Measurements from ENCODE around the gene LAMC1.

LAMC1 gene

GRCh38 chr1:183100361-183100974, 77.2 kb downstream of the LAMC1 start:
- Histone ChIP-seq H3K9ac (ENCODE audit: low read depth, low read length) (no peak overlapping the region), H3K4me2 (ENCODE audit: low read length) (no peak overlapping the region), H3K27me3 (ENCODE audit: control insufficient read depth, insufficient read depth, low read length) (no peaks in the 10 kb centered on the region), H3K9me3 (replicated peaks; ENCODE audit: low read length) (no peaks in the 10 kb centered on the region), H3K4me1 (ENCODE audit: control insufficient read depth, insufficient read depth, low read length) (peaks cover 39% of the 10 kb centered on the region), H3K4me3 (ENCODE audit: low read length) (no peak overlapping the region), H3K36me3 (ENCODE audit: insufficient read depth, low read length) (peaks cover 44% of the 10 kb centered on the region)

GRCh38 chr1:183101081-183101480, 77.9 kb downstream of the LAMC1 start:
- H3K4me2 ChIP-seq (ENCODE audit: low read length) = no peak overlapping the region
- H3K9ac ChIP-seq (ENCODE audit: low read depth, low read length) = no peak overlapping the region
- no peak overlapping the region for H3K4me3 ChIP-seq (ENCODE audit: low read length)
- no peaks in the 10 kb centered on the region for H3K27me3 ChIP-seq (ENCODE audit: control insufficient read depth, insufficient read depth, low read length)
- no peaks in the 10 kb centered on the region for H3K9me3 ChIP-seq (replicated peaks; ENCODE audit: low read length)
- H3K4me1 ChIP-seq (ENCODE audit: control insufficient read depth, insufficient read depth, low read length) = peaks cover 42% of the 10 kb centered on the region
- peaks cover 48% of the 10 kb centered on the region for H3K36me3 ChIP-seq (ENCODE audit: insufficient read depth, low read length)

- Histone ChIP-seq H3K4me1 (ENCODE audit: control insufficient read depth, insufficient read depth, low read length) (peaks cover 35% of the 10 kb centered on the region), H3K9ac (ENCODE audit: low read depth, low read length) (no peak overlapping the region)
Measured at GRCh38 chr1:183101841-183102276, 78.6 kb downstream of the LAMC1 start.

DNA sequence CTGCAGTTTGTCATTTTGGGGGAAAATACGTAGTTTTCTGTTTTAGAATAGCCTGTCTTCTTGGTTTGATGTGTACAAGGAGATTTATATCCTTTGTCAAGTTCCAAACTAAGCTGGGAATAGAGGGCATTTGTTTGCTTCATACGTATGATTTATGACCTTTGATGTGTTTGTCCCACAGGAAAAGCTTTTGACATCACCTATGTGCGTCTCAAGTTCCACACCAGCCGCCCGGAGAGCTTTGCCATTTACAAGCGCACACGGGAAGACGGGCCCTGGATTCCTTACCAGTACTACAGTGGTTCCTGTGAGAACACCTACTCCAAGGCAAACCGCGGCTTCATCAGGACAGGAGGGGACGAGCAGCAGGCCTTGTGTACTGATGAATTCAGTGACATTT, 79.9 kb downstream of the LAMC1 start:
- Histone ChIP-seq H3K9ac (ENCODE audit: low read depth, low read length) (no peak overlapping the region), H3K4me3 (ENCODE audit: low read length) (no peak overlapping the region), H3K27me3 (ENCODE audit: control insufficient read depth, insufficient read depth, low read length) (no peaks in the 10 kb centered on the region), H3K4me1 (ENCODE audit: control insufficient read depth, insufficient read depth, low read length) (peaks cover 22% of the 10 kb centered on the region), H3K4me2 (ENCODE audit: low read length) (no peak overlapping the region), H3K36me3 (ENCODE audit: insufficient read depth, low read length) (peaks cover 61% of the 10 kb centered on the region), H3K9me3 (replicated peaks; ENCODE audit: low read length) (no peaks in the 10 kb centered on the region)

More at GRCh38 chr1:183101841-183102276, 78.6 kb downstream of the LAMC1 start:
- no peak overlapping the region for H3K4me3 ChIP-seq (ENCODE audit: low read length)
- H3K36me3 ChIP-seq (ENCODE audit: insufficient read depth, low read length) = peaks cover 55% of the 10 kb centered on the region
- H3K9me3 ChIP-seq (replicated peaks; ENCODE audit: low read length) = no peaks in the 10 kb centered on the region
- no peaks in the 10 kb centered on the region for H3K27me3 ChIP-seq (ENCODE audit: control insufficient read depth, insufficient read depth, low read length)
- H3K4me2 ChIP-seq (ENCODE audit: low read length) = peak overlapping the region; percentile 9

GRCh38 chr1:183103577-183103976, 80.4 kb downstream of the LAMC1 start:
- H3K9me3 ChIP-seq (replicated peaks; ENCODE audit: low read length) = no peaks in the 10 kb centered on the region
- H3K9ac ChIP-seq (ENCODE audit: low read depth, low read length) = no peak overlapping the region
- peaks cover 64% of the 10 kb centered on the region for H3K36me3 ChIP-seq (ENCODE audit: insufficient read depth, low read length)
- no peak overlapping the region for H3K4me2 ChIP-seq (ENCODE audit: low read length)
- no peaks in the 10 kb centered on the region for H3K27me3 ChIP-seq (ENCODE audit: control insufficient read depth, insufficient read depth, low read length)
- H3K4me1 ChIP-seq (ENCODE audit: control insufficient read depth, insufficient read depth, low read length) = peaks cover 19% of the 10 kb centered on the region
- no peak overlapping the region for H3K4me3 ChIP-seq (ENCODE audit: low read length)

GRCh38 chr1:183105449-183105848, 82.2 kb downstream of the LAMC1 start:
- H3K4me3 ChIP-seq (ENCODE audit: low read length) = no peak overlapping the region
- no peak overlapping the region for H3K4me2 ChIP-seq (ENCODE audit: low read length)
- no peaks in the 10 kb centered on the region for H3K27me3 ChIP-seq (ENCODE audit: control insufficient read depth, insufficient read depth, low read length)
- H3K9ac ChIP-seq (ENCODE audit: low read depth, low read length) = no peak overlapping the region
- no peaks in the 10 kb centered on the region for H3K9me3 ChIP-seq (replicated peaks; ENCODE audit: low read length)
- H3K36me3 ChIP-seq (ENCODE audit: insufficient read depth, low read length) = peaks cover 64% of the 10 kb centered on the region
- H3K4me1 ChIP-seq (ENCODE audit: control insufficient read depth, insufficient read depth, low read length) = peaks cover 25% of the 10 kb centered on the region

GRCh38 chr1:183106166-183106565, 82.9 kb downstream of the LAMC1 start:
- H3K36me3 ChIP-seq (ENCODE audit: insufficient read depth, low read length) = peaks cover 66% of the 10 kb centered on the region
- no peak overlapping the region for H3K9ac ChIP-seq (ENCODE audit: low read depth, low read length)
- no peaks in the 10 kb centered on the region for H3K27me3 ChIP-seq (ENCODE audit: control insufficient read depth, insufficient read depth, low read length)
- H3K4me3 ChIP-seq (ENCODE audit: low read length) = no peak overlapping the region
- peaks cover 25% of the 10 kb centered on the region for H3K4me1 ChIP-seq (ENCODE audit: control insufficient read depth, insufficient read depth, low read length)
- H3K4me2 ChIP-seq (ENCODE audit: low read length) = no peak overlapping the region
- H3K9me3 ChIP-seq (replicated peaks; ENCODE audit: low read length) = no peaks in the 10 kb centered on the region

- Histone ChIP-seq H3K9me3 (replicated peaks; ENCODE audit: low read length) (no peaks in the 10 kb centered on the region), H3K4me3 (ENCODE audit: low read length) (no peak overlapping the region), H3K27me3 (ENCODE audit: control insufficient read depth, insufficient read depth, low read length) (no peaks in the 10 kb centered on the region), H3K9ac (ENCODE audit: low read depth, low read length) (no peak overlapping the region), H3K4me2 (ENCODE audit: low read length) (no peak overlapping the region), H3K36me3 (ENCODE audit: insufficient read depth, low read length) (peaks cover 70% of the 10 kb centered on the region), H3K4me1 (ENCODE audit: control insufficient read depth, insufficient read depth, low read length) (peaks cover 19% of the 10 kb centered on the region)
Measured at GRCh38 chr1:183106746-183107145, 83.5 kb downstream of the LAMC1 start.

DNA sequence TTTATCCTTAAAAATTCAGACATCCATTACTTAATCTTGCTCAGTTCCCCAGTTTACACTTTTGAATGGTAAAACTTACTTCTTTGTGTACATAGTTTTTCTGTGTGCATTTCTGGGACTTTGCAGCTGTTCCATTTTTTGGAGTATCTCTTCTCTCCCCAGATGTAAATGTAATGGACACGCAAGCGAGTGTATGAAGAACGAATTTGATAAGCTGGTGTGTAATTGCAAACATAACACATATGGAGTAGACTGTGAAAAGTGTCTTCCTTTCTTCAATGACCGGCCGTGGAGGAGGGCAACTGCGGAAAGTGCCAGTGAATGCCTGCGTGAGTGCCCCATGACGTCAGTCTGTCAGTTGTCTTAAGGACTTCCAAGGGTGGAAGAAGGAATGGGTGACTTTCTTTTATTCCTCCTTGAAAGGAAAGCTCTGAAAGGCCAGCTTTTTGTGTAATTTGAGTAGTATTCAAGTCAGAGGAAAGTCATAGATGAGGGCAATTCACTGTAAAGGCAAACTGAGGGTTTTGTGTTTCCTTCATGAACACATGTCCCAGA, 87.2 kb downstream of the LAMC1 start:
- H3K4me1 ChIP-seq (ENCODE audit: control insufficient read depth, insufficient read depth, low read length) = peaks cover 12% of the 10 kb centered on the region
- H3K4me3 ChIP-seq (ENCODE audit: low read length) = no peak overlapping the region
- H3K9me3 ChIP-seq (replicated peaks; ENCODE audit: low read length) = no peaks in the 10 kb centered on the region
- no peak overlapping the region for H3K4me2 ChIP-seq (ENCODE audit: low read length)
- H3K36me3 ChIP-seq (ENCODE audit: insufficient read depth, low read length) = peaks cover 78% of the 10 kb centered on the region
- H3K9ac ChIP-seq (ENCODE audit: low read depth, low read length) = no peak overlapping the region
- no peaks in the 10 kb centered on the region for H3K27me3 ChIP-seq (ENCODE audit: control insufficient read depth, insufficient read depth, low read length)

- peaks cover 9% of the 10 kb centered on the region for H3K4me1 ChIP-seq (ENCODE audit: control insufficient read depth, insufficient read depth, low read length)
- no peak overlapping the region for H3K4me3 ChIP-seq (ENCODE audit: low read length)
- H3K4me2 ChIP-seq (ENCODE audit: low read length) = no peak overlapping the region
Measured at GRCh38 chr1:183114441-183114840, 91.2 kb downstream of the LAMC1 start.

GRCh38 chr1:183116416-183116815, 93.2 kb downstream of the LAMC1 start:
- H3K36me3 ChIP-seq (ENCODE audit: insufficient read depth, low read length) = peaks cover 85% of the 10 kb centered on the region

More at GRCh38 chr1:183114441-183114840, 91.2 kb downstream of the LAMC1 start:
- Histone ChIP-seq H3K9me3 (replicated peaks; ENCODE audit: low read length) (no peaks in the 10 kb centered on the region), H3K27me3 (ENCODE audit: control insufficient read depth, insufficient read depth, low read length) (no peaks in the 10 kb centered on the region), H3K36me3 (ENCODE audit: insufficient read depth, low read length) (peaks cover 85% of the 10 kb centered on the region), H3K9ac (ENCODE audit: low read depth, low read length) (no peak overlapping the region)

GRCh38 chr1:183121609-183122008, 98.4 kb downstream of the LAMC1 start:
- no peaks in the 10 kb centered on the region for H3K27me3 ChIP-seq (ENCODE audit: control insufficient read depth, insufficient read depth, low read length)
- H3K36me3 ChIP-seq (ENCODE audit: insufficient read depth, low read length) = peaks cover 93% of the 10 kb centered on the region
- no peak overlapping the region for H3K4me2 ChIP-seq (ENCODE audit: low read length)
- no peaks in the 10 kb centered on the region for H3K4me1 ChIP-seq (ENCODE audit: control insufficient read depth, insufficient read depth, low read length)
- H3K9me3 ChIP-seq (replicated peaks; ENCODE audit: low read length) = no peaks in the 10 kb centered on the region
- no peak overlapping the region for H3K4me3 ChIP-seq (ENCODE audit: low read length)
- H3K9ac ChIP-seq (ENCODE audit: low read depth, low read length) = no peak overlapping the region

More at GRCh38 chr1:183116416-183116815, 93.2 kb downstream of the LAMC1 start:
- H3K9me3 ChIP-seq (replicated peaks; ENCODE audit: low read length) = no peaks in the 10 kb centered on the region
- H3K27me3 ChIP-seq (ENCODE audit: control insufficient read depth, insufficient read depth, low read length) = no peaks in the 10 kb centered on the region
- H3K4me2 ChIP-seq (ENCODE audit: low read length) = no peak overlapping the region
- H3K4me3 ChIP-seq (ENCODE audit: low read length) = no peak overlapping the region
- H3K9ac ChIP-seq (ENCODE audit: low read depth, low read length) = no peak overlapping the region
- H3K4me1 ChIP-seq (ENCODE audit: control insufficient read depth, insufficient read depth, low read length) = no peaks in the 10 kb centered on the region

All from skeletal muscle satellite cell (primary cell).